ENCODE results near the gene DNHD1. TPM values are rescaled to one million over a fixed set of nuclear protein-coding genes. Genes with fewer than 3 reads are reported as not detected.

Gene DNHD1
- total RNA-seq, 1 experiment from 2014 or later = 11.5 TPM

- no peak for TF ChIP-seq AR (CRISPR knock-in tag; IDR thresholded peaks at IDR 0.05)
- TF ChIP-seq ATF6 (CRISPR knock-in tag; IDR thresholded peaks at IDR 0.05) = no peak
- TF ChIP-seq TCF7 (CRISPR knock-in tag; IDR thresholded peaks at IDR 0.05; ENCODE audit: low read depth) = no peak
- no peak for TF ChIP-seq PREB (CRISPR knock-in tag; IDR thresholded peaks at IDR 0.05; ENCODE audit: borderline replicate concordance)
- no peak for TF ChIP-seq PRRX2 (CRISPR knock-in tag; IDR thresholded peaks at IDR 0.05)
Measured at GRCh38 chr11:6557063-6557462, 60.0 kb downstream of the DNHD1 start (continued).

DNA sequence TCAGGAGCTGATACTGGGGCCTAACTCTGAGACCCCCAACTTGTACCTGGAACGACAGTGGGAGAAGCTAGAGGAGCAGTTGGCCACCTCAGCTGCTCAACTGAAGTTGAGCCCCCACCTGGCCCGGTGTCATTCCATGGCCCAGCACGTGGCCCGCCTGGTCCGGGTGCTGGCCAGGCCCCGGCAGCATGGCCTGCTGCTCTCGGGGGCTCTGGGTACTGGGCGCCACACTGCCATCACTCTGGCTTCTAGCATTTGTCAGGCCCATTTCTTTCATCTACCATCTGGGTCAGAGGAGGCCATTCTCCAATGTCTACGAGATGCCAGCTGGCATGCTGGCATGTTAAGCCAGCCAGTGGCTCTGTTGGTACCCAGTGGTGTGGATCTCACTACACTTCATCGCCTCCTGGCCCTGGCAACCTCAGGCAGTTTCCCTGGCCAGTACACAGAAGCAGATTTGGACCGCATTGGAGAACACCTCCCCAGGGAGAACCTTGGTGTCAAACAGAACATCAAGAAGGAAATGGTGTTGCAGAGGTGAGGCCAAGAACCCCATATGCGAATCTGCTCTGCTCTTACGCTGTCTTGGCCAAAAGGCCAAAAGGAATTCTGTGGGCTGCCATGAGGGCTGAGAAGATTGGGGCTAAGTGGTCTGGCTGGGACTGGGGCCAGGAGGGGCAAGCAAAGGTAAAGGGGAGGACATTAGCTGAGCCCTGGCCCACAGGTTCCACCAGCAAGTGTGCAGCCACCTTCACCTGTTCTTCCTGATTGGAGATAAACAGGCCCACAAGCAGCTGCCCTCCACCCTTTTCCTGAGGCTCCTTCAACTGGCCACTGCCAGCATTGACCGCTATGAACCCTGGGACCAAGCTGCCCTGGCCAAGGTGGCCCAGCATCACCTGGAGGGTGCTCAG is 60.9 kb downstream of the DNHD1 start:
- DNase-seq (ENCODE audit: low spot score) = no peak
- ChIA-PET CTCF (interaction anchor here (0.8 to 1.3 kb wide), 2 partner anchors 10 to 27 kb away, joined by 3 to 4 read pairs; no protein-coding TSS in a partner anchor), POLR2A (no interaction called here)
- Mint-ChIP-seq H3K4me3 (no peak overlapping the region), H3K9me3 (no peaks in the 10 kb centered on the region), H3K36me3 (no peaks in the 10 kb centered on the region), H3K27ac (no peak overlapping the region), H3K4me1 (no peaks in the 10 kb centered on the region), H3K27me3 (ENCODE audit: low read depth) (peaks cover 2% of the 10 kb centered on the region; the same call in 1 of the 2 replicates)
- ATAC-seq = no peak
- no peak for TF ChIP-seq ZNF396 (CRISPR knock-in tag; IDR thresholded peaks at IDR 0.05; ENCODE audit: borderline replicate concordance)
- no peak for TF ChIP-seq TEAD4 (CRISPR knock-in tag; IDR thresholded peaks at IDR 0.05)
- TF ChIP-seq CREM (CRISPR knock-in tag; IDR thresholded peaks at IDR 0.05) = no peak
- no peak for TF ChIP-seq ZNF416 (CRISPR knock-in tag; IDR thresholded peaks at IDR 0.05)
- no peak for TF ChIP-seq ARID4B (CRISPR knock-in tag; IDR thresholded peaks at IDR 0.05; ENCODE audit: borderline replicate concordance)
- no peak for TF ChIP-seq NR3C1 (CRISPR knock-in tag; conservative IDR thresholded peaks at IDR 0.05; ENCODE audit: low read depth)
- TF ChIP-seq FOXK1 (CRISPR knock-in tag; IDR thresholded peaks at IDR 0.05) = no peak
- no peak for TF ChIP-seq ATF6 (CRISPR knock-in tag; IDR thresholded peaks at IDR 0.05)
- no peak for TF ChIP-seq AR (CRISPR knock-in tag; IDR thresholded peaks at IDR 0.05)
- TF ChIP-seq FOXP1 (CRISPR knock-in tag; IDR thresholded peaks at IDR 0.05; ENCODE audit: borderline replicate concordance) = no peak
- TF ChIP-seq TP53 (CRISPR knock-in tag; IDR thresholded peaks at IDR 0.05) = no peak
- TF ChIP-seq NR1H2 (CRISPR knock-in tag; IDR thresholded peaks at IDR 0.05) = no peak
- no peak for TF ChIP-seq ZNF138 (CRISPR knock-in tag; conservative IDR thresholded peaks at IDR 0.05)
